ENCODE results near the gene PRND. TPM values are rescaled to one million over a fixed set of nuclear protein-coding genes. Genes with fewer than 3 reads are reported as not detected.

Gene PRND, protein sequence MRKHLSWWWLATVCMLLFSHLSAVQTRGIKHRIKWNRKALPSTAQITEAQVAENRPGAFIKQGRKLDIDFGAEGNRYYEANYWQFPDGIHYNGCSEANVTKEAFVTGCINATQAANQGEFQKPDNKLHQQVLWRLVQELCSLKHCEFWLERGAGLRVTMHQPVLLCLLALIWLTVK
- total RNA-seq (ENCODE audit: low replicate concordance) = 0.35 TPM in 1 of 2 replicates, not detected in the other

DNA sequence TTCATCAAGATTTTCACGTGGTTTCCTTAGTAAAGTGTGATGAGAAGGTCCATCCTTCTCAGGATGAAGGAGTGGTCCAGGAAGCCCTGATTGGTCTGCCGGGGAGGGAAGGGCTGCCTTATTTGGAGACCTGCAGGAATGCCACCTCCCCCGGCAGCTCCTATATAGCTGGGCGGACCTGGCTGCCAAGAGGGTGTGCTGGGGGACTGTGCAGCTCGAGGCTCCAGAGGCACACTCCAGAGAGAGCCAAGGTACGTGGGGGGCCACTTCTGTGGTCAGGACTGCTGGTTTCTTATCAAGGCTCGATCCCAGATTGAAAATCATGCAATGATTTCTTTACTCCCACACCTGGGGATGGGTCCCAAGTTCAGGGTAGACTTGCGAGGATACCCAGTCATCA is at the start of gene PRND:
Gene PRND, plus strand, starts transcription at position 191 of the 400 bp plus-strand sequence. CDS start 2,643 bp downstream, outside the sequence.

Other genes with a start within 250 kb of the PRND start
- gene PRNP, start 35.5 kb upstream of the PRND start, total RNA-seq (ENCODE audit: low replicate concordance) = 96.5 and 1,308 TPM in 2 replicates
- 8.1 and 16.1 TPM in 2 replicates for gene RASSF2, start 101.7 kb downstream of the PRND start, total RNA-seq (ENCODE audit: low replicate concordance)

Measured in smooth muscle cell of the coronary artery (primary cell).